HG02759 (cell line): ENCODE results near the gene CSF1.
A peak's percentile ranks its signal among the peaks of the same experiment; 100 is the strongest.
"Not testable (repeated sequence)": the region's sequence is repeated elsewhere in the genome, so short reads cannot be mapped to it uniquely, and the experiment has no call there.

ENCODE experiments used
- ATAC-seq: cut with Tn5 transposase; IDR thresholded peaks from one replicate; pipeline ENCODE4 v1.9.1; 2021; ENCODE audit warnings: mild to moderate bottlenecking, moderate library complexity; ENCODE audit not compliant: unreplicated experiment

The CSF1 gene, protein sequence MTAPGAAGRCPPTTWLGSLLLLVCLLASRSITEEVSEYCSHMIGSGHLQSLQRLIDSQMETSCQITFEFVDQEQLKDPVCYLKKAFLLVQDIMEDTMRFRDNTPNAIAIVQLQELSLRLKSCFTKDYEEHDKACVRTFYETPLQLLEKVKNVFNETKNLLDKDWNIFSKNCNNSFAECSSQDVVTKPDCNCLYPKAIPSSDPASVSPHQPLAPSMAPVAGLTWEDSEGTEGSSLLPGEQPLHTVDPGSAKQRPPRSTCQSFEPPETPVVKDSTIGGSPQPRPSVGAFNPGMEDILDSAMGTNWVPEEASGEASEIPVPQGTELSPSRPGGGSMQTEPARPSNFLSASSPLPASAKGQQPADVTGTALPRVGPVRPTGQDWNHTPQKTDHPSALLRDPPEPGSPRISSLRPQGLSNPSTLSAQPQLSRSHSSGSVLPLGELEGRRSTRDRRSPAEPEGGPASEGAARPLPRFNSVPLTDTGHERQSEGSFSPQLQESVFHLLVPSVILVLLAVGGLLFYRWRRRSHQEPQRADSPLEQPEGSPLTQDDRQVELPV

DNA sequence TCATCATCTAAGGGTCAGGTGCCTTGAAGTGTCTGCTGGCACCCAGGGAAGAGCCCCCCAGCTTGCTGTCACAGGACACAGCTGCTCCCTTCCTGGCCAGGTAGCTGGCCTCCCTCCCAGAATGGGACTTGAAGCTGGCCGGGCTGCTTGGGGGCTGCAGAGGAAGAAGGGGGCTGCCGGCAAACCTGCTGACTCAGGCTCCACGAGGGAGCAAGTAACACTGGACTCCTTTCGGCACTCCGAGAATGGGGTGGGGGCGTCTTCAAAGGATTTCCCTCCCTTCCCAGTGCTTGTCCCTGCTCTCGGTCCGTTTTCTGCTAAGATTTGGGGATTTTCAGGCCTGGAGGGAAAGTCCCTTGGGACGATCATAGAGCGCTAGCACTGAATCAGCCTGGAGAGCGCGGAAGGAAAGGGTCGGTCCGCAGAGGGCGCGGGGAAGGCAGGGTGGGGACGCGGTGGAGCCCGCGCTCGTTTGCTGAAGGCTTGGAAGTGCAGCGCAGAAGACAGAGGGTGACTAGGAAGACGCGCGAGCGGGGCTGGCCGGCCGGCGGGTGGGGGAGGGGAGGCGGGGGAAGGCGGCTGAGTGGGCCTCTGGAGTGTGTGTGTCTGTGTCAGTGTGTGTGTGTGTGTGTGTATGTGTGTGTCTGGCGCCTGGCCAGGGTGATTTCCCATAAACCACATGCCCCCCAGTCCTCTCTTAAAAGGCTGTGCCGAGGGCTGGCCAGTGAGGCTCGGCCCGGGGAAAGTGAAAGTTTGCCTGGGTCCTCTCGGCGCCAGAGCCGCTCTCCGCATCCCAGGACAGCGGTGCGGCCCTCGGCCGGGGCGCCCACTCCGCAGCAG is at the start of gene CSF1:
Gene CSF1 (plus strand): TSS at position 727 of the 840 bp plus-strand sequence. CDS start 175 bp downstream, outside the sequence.
- peak; percentile 40 for ATAC-seq

GRCh38 chr1:109861616-109862015 is 49.0 kb upstream of the CSF1 start:
- ATAC-seq = not testable (repeated sequence)

- no peak for ATAC-seq
Measured at GRCh38 chr1:109863667-109864046, 47.0 kb upstream of the CSF1 start.

GRCh38 chr1:109864047-109864822 is 46.4 kb upstream of the CSF1 start:
- ATAC-seq = no peak

DNA sequence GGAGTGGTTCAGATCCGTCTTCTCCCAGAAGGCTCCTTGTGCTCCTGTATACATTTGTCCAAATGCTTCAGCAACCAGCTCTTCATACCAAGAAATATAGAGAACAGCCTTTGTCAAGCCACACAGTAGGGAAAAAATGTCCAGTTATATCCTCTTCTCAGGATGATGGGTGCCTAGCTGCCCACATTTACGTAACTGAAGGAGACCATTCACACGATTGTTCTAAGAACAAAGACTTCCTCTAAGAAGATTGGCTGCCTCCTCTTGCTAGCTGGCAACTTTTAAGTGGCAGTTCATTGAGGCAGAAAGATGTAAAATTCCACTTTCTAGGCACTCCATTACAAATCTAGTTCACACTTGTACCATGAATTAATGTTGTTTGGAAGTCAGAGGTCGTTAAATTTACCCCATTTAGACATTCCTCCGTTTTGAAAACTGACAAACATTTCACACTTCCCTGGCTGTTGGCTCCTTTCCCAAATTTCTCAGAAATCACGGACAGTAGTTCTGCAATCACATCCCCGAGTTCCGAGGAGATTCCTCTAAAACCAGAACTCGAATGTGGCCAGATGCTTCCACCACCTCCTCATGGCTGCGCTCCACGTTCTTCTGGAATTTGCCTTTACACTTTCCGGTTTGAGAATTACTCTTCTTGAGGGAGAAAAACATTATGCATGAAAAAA is 45.6 kb upstream of the CSF1 start:
- ATAC-seq = no peak

DNA sequence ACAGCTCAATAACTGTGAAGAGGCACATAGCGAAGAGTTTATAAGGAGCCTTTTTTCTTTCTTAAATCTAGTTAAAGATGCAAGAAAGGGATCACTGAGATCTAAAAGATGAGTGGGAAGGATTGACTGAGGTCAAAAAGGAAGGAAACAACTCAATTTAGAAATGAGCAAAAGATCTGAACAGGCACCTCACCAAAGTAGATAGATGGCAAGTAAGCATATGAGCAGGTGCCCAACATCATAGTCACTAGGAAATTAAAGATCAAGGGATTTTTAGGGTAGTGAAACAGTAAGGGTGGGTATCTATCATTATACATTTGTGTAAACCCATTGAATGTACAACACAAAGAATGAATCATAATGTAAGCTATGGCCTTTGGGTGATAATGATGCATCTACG is 44.6 kb upstream of the CSF1 start:
- ATAC-seq = no peak

DNA sequence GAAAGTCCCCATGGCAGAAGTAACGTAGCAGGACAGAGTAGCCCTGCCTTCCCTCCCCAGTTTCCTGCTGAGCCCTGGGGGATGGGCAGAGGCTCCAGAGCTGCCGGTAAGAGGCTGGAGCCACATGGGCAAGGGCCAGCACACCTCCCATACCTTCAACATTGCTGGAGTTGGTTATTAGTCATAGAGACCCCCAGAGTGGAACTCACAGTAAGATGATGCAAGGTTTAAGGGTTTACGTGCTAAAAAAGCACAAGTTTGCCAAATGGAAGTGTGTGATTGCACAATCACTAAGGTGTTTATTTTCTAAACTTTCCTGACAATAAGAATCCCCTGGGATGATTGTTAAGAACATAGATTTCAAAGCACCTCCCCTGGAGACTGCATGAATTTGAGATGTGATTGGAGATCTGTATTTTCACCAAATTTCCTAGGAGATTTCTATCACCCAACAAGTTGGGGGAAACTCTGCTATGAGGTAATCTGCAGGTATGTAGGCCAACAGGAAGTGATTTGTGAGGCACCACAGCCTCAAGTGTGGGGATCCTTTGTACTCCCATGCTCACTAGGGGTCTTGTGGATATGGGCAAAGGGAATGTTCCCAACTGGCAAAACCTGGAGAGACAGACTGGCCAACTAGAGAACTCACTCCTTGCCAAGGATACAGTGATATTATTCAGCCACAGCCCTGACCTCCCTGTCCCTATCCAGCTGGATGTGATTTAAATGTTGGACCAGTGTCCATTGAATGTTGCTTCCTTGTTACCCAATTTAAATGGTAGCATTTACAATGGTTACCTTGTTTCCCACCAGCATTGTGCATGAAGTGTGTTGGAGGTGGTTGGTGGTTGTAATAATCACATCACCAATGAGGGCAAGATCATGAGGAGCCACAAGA is 37.1 kb upstream of the CSF1 start:
- ATAC-seq = no peak

DNA sequence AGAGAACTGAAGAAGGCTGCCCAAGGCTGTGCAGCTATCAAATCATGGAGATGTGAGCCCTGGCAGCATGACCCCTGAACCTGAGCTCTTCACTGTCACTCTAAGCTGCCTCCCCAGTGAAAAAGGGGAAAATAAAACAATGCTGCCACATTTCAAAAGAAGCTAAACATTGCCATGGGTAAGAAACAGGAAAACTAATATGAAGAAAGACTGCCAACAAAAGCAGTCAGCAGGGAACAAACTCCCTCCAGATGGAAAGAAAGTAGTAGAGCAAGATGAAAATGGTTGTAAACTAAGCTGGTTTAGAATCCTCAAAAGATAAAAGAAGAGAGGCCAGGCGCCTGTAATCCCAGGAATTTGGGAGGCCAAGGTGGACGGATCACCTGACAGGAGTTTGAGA is 36.2 kb upstream of the CSF1 start:
- ATAC-seq = no peak

GRCh38 chr1:109875874-109876273 is 34.8 kb upstream of the CSF1 start:
- ATAC-seq = no peak

GRCh38 chr1:109876617-109877316 is 33.9 kb upstream of the CSF1 start:
- no peak for ATAC-seq

DNA sequence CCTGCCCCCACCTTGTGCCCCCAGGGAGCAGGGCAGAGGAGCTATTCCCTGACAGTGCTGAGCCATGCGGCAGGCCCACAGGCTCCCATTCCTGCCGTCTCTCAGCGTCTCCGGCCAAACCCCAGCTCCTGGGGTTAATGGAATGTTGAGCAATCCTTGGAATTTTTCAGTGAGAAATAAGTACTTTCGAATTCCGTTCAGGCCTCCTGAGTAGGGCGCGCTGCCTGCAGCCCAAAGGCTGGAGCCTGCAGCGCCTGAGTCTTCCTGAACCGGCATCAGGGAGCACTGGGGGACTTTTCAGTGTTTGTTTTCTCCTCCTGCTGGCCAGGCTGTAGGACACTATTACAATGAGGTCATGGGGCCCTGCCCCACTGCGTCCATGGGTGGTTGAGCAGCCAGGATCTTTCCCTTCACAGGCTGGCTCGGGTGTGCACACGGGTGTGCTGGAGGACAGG is 33.3 kb upstream of the CSF1 start:
- no peak for ATAC-seq

DNA sequence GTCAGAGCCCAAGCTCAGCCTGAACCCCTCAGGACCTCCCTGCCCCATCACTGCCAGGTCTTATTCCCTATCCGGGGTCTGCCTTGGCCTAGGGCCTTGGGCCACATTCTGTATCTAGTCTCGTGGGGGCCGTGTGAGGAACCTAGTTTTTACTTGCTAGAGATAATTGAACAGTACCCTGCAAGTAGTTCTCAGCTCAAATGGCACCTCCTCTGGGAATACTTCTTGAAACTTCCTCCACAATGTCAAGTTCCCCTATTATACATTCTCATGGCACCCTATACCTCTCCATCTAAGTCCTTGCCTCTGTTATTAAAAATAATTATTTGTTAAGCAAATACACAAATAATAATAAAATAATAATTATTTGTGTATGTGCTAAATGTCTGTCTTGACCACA is 32.9 kb upstream of the CSF1 start:
- no peak for ATAC-seq

DNA sequence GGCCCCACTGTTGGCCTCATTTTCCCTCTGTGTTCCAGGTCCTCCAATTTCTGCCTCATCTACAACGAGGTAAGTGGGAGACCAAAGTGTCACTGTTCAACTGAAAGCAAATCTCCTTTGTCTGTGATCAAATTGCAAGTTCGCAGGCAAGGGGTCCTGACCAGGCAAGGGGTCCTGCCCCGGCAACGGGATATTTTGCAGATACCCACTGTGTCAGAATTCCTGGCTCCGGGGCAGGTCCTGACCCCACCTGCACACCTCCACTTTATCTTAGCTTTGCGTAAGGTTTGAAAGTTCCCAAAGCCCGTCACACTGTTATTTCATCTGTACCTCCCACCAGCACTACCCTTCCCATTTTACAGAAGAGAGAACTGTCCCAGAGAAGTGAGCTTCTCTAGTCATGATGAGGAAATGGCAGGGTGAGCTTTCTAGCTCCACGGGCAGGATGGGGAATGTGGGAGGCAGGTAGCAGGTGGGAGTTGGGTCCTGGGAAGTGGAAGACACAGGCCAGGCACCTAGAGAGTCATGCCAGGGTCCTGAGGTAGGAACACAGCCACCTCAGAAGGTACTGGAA is 32.0 kb upstream of the CSF1 start:
- no peak for ATAC-seq

GRCh38 chr1:109879371-109879770 is 31.3 kb upstream of the CSF1 start:
- ATAC-seq = not testable (repeated sequence)

- no peak for ATAC-seq
Measured at GRCh38 chr1:109879881-109880525, 30.6 kb upstream of the CSF1 start.

DNA sequence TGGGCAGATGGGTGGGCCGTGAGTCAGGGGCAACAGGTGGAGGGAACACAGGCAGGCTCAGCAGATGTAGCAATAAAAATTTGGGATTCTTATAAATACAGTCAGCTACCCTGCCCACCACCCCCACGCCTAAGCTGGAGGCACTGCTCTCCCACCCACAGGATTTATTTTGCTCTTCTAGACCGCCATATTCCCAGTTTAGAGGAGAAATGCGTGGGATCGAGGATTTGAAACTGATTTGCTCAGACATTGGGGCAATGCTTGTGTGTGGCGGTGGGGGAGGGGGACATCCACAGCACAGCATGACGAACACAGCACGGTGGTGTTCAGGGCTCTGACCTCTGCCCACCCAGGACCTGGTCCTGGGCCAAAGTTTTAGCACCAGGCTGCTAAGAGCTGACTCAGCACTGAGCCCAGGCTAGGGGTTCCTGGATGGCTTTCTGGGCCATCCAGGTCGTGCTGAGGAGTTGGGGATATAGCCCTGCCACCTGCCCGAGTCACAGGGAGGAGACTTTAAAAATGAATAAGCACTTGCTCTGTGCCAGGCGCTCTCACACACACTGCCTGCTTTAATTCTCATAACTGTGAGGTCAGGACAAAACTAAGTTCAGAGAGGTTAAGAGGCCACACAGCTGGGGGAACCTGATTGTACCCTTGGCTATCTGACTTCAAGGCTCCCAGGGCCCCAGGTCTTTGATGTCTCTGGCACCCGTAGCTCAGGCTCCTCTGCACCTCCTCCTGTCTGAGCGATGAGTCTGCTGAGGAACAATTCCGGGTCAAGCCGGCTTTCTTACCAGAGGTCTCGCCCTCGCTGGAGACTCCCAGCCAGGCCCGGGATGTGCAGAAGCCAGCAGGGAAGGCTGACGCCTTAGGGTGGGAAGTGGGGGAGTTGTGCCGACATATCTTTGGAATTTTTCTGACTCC is 29.4 kb upstream of the CSF1 start:
- ATAC-seq = no peak

- no peak for ATAC-seq
Measured at GRCh38 chr1:109881906-109882287, 28.8 kb upstream of the CSF1 start.
